Neural crest cell (in vitro differentiated cells): ENCODE data around the gene TUBB6. TPM values are rescaled to one million over a fixed set of nuclear protein-coding genes. Genes with fewer than 3 reads are reported as not detected.

Experiments
- DNase-seq: peaks from one replicate; pipeline ENCODE4 v3.0.0; 2021; ENCODE audit warnings: low read depth, mixed read lengths, low spot score
- H3K27ac Mint-ChIP-seq: one replicate; pipeline ENCODE4 v1.8.0; 2021; ENCODE audit warnings: mild to moderate bottlenecking, mixed read lengths; ENCODE audit not compliant: unreplicated experiment
- H3K27me3 Mint-ChIP-seq: 2 replicates; pipeline ENCODE4 v1.8.0; 2021; ENCODE audit warnings: low read depth, mild to moderate bottlenecking, mixed read lengths
- H3K36me3 Mint-ChIP-seq: 2 replicates; pipeline ENCODE4 v1.8.0; 2021; ENCODE audit warnings: low read depth, mild to moderate bottlenecking, mixed read lengths
- H3K4me1 Mint-ChIP-seq: 2 replicates; pipeline ENCODE4 v1.8.0; 2021; ENCODE audit warnings: mixed read lengths
- H3K4me3 Mint-ChIP-seq: one replicate; pipeline ENCODE4 v1.8.0; 2021; ENCODE audit warnings: mild to moderate bottlenecking, mixed read lengths
- H3K9me3 Mint-ChIP-seq: 2 replicates; pipeline ENCODE4 v1.8.0; 2021; ENCODE audit warnings: mixed read lengths
- total RNA-seq: library from RNA; stranded (reverse); gene quantifications from 2 replicates; pipeline ENCODE4 v1.2.1, GENCODE V29; 2021
- TF ChIP-seq, protein P1 (sequence below): fragments of 200-600 bp; sonication (generic); conservative IDR thresholded peaks from 2 replicates; pipeline ENCODE4 v1.5.0; 2021; ENCODE audit warnings: antibody characterized with exemption, mild to moderate bottlenecking

Gene TUBB6
- total RNA-seq, 1 donor from 2014 or later, result 77.8 TPM

DNA sequence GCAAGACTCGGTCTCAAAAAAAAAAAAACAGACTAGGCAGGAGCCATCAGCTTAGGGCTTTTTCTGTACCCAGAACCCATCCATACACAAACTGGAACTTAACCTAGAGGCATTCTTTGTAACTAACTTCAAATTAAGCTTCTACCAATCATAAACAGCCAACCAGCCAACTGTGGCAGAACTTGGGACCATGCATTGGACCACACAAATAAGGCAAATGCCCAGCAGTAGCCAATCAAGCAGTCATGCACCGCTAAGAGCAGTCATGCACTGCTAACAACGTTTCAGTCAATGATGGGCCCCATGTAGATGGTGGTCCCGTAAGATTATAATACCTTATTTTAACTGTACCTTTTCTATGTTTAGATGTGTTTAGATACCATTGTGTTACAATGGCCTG, 22.7 kb downstream of the TUBB6 start:
- no peaks in the 10 kb centered on the region for H3K27me3 Mint-ChIP-seq
- no peak for DNase-seq
- no peaks in the 10 kb centered on the region for H3K9me3 Mint-ChIP-seq
- H3K4me3 Mint-ChIP-seq, result no peak overlapping the region
- H3K4me1 Mint-ChIP-seq, result peaks cover 15% of the 10 kb centered on the region
- H3K27ac Mint-ChIP-seq, result no peak overlapping the region
- TF ChIP-seq, protein P1, sequence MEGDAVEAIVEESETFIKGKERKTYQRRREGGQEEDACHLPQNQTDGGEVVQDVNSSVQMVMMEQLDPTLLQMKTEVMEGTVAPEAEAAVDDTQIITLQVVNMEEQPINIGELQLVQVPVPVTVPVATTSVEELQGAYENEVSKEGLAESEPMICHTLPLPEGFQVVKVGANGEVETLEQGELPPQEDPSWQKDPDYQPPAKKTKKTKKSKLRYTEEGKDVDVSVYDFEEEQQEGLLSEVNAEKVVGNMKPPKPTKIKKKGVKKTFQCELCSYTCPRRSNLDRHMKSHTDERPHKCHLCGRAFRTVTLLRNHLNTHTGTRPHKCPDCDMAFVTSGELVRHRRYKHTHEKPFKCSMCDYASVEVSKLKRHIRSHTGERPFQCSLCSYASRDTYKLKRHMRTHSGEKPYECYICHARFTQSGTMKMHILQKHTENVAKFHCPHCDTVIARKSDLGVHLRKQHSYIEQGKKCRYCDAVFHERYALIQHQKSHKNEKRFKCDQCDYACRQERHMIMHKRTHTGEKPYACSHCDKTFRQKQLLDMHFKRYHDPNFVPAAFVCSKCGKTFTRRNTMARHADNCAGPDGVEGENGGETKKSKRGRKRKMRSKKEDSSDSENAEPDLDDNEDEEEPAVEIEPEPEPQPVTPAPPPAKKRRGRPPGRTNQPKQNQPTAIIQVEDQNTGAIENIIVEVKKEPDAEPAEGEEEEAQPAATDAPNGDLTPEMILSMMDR, result no peak
- peaks cover 23% of the 10 kb centered on the region for H3K36me3 Mint-ChIP-seq

DNA sequence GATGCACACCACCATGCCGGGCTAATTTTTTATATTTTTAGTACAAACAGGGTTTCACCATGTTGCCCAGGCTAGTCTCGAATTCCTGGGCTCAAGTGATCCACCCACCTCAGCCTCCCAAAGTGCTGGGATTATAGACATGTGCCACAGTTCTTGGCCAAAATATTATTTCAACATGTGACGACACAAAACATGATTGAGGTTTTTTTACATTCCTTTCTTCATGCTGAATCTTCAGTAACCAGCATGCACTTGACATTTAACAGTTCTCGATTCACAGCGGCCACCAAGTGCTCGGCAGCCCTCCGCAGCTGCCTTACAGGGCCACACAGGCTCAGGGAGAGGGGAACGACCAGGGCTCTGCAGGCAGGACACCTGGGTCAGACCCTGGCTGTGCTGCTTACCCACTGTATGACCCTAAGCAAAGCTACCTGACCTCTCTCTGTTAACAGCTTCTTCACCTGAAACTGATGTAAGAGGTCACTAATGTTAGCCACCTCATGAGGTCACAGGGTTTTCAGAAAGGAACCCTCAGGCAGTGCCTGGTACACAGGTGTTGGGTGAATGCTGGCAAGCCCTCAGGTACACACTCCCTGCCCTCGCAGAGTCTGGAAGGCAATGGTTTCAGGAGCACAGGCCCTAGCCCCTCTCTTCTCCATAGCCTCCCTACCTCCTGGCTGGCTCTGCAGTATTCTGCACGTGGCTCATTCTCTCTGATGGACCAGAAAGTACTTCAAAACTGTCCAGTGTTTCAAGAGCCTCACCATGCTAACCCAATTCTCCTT, 25.7 kb downstream of the TUBB6 start:
- Mint-ChIP-seq H3K4me1 (peaks cover 16% of the 10 kb centered on the region), H3K9me3 (no peaks in the 10 kb centered on the region), H3K27ac (no peak overlapping the region), H3K27me3 (no peaks in the 10 kb centered on the region), H3K36me3 (peaks cover 27% of the 10 kb centered on the region), H3K4me3 (no peak overlapping the region)
- DNase-seq, result no peak
- TF ChIP-seq, protein P1, result no peak

DNA sequence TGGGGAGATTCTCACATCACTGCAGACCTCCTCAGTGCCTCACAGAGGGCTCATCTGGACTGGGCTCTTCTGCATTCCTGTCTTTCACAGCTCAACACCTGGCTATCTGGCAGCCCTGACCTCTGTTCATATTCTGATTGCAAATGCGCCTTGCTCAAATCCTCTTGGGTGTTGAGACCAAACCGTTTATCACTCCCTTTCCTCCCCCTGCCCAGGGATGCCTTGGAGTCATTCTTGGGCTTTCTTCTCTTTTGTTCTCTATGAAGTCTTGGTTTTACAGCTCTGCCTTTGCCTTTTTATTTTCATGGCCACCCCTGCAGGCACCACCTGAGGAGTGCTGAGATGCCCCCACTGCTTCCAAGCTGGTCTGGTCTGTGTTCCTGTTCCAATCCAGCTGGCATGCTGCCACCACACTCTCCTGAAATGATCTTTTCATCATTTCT, 26.3 kb downstream of the TUBB6 start:
- TF ChIP-seq, protein P1, result no peak
- no peak for DNase-seq
- peaks cover 16% of the 10 kb centered on the region for H3K4me1 Mint-ChIP-seq
- H3K4me3 Mint-ChIP-seq, result no peak overlapping the region
- H3K27ac Mint-ChIP-seq, result no peak overlapping the region
- peaks cover 27% of the 10 kb centered on the region for H3K36me3 Mint-ChIP-seq
- no peaks in the 10 kb centered on the region for H3K27me3 Mint-ChIP-seq
- no peaks in the 10 kb centered on the region for H3K9me3 Mint-ChIP-seq

DNA sequence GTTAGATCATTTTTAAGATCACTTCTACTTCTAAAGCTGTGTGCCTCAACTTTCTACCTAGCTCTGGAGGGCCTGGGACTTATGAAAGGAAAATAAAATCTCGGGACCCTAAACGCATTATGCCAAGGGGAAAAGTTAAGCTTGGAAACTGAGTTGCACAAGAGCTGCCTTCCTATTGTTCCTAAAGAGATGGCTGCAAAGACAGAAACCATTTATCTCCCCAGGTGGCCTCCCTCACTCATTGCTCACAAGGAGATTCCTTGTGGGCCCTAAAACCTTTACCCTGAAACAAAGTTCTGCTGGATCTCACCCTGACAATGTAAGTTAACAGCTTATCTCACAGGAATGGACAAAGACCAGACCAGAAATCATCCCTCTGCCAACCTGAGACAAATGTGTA, 26.8 kb downstream of the TUBB6 start:
- no peak for DNase-seq
- Mint-ChIP-seq H3K4me1 (peaks cover 16% of the 10 kb centered on the region), H3K27ac (no peak overlapping the region), H3K36me3 (peaks cover 27% of the 10 kb centered on the region), H3K4me3 (no peak overlapping the region), H3K27me3 (no peaks in the 10 kb centered on the region), H3K9me3 (no peaks in the 10 kb centered on the region)
- TF ChIP-seq, protein P1, result no peak

DNA sequence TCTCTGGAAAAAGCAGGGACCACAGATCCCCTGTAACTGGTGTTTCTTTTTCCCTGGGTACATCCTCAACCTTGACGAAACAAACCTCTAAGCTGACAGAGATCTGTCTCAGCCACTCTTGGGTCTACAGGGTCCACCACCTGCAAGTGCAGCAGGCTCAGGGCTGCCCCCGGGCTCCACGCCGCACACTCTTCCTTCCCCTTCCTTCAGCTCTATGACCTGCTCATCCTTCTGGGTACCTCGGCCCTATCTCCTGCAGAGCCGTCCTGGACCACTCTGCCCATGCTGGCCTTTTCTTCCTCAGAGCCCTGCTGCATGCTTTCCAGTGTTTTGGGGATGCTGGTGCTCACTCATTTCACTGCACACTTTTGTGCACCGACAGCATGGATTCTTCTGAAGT, 27.5 kb downstream of the TUBB6 start:
- Mint-ChIP-seq H3K27me3 (no peaks in the 10 kb centered on the region), H3K9me3 (no peaks in the 10 kb centered on the region), H3K4me1 (peaks cover 16% of the 10 kb centered on the region), H3K27ac (no peak overlapping the region), H3K4me3 (no peak overlapping the region), H3K36me3 (peaks cover 30% of the 10 kb centered on the region)
- TF ChIP-seq, protein P1, result no peak
- DNase-seq, result no peak
